Measurements from ENCODE around the gene PRR5.

Gene PRR5

DNA sequence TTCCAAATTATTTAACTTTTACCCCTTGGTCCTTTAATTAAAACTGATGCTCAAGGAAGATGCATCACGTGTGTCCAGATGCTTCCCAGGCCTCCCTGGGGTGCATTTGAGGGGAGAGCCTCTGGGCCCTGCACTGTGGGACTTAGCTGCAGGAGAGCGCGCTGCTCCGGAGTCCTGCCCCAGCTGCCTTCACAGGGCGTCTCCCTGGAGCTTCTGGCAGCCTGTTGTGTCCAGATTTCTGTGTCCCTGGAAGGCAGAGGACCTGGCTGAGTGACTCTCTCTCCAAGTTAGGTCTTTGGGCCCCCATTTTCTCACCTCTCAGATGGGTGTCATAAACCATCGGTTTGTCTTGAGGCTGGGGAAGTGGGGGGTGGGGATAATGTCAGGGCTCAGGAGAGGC, 53.4 kb downstream of the PRR5 start:
- no peak for DNase-seq (ENCODE audit: low spot score)

DNA sequence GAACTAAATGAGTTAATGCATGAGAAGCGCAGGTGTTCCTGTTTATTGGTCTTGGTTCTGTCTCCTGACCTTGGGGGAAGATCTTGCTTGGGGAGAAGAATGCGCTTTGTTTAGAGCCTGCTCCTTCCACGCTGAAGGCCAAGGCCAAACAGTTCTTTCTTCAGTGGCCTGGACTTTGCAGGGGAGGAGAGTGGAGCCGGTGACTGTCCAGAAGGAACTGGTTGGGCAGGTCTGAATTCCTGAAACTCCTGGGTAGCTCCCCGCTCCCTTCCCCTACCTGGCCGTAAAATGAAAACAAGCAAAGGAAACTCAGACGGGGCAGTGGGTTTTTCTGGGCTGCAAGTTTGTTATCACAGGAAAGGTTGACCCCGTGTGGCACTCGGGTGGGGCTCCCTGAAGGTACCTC, 54.0 kb downstream of the PRR5 start:
- peak; percentile 64 for DNase-seq (ENCODE audit: low spot score)

DNA sequence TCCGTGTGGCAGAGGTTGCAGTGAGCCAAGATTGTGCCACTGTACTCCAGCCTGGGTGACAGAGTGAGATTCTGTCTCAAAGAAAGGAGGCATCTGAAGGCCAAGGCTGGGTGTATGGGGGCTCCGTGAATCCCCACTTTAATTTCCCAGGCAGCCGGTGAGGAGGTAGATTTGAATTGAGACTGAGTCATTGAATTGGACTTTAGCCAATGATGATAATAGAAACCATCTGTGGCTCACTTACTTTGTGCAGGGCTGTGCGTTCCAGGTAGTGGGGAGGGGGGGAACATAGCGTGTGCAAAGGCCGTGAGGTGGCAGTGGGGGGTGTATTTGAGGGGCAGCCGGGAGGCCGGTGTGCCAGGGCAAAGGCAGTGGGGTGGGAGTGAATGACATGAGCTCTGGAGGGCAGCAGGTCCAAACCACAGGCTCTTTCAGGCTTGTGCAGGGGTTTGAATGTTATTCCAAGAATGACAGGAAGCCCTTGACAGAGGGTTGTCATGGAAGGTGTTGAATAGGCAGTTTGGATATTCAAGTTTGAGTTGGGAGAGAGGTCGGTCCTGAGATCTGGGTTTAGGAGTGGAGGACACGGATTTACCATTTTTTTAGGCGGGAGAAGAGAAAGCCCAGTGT, 56.5 kb downstream of the PRR5 start:
- DNase-seq (ENCODE audit: low spot score), result peak; percentile 54

DNA sequence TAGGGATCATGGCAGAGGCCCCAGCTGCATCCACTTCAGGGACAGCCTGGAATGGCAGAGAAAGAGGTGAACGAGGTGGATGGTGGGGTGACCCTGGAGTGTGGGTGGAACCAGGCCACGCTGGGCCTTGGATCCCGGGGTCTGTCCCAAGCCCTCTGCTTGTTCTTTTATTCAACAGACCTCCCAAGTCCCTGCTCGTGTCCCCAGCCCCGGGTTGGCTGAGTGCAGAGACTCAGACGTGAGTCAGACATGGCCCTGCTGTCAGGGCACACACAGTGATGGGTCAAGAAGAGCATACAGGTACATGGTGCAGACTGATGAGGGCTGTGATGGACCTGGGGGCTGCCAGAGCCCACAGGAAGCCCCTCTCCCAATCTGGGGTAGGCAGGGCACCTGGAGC, 57.0 kb downstream of the PRR5 start:
- DNase-seq (ENCODE audit: low spot score), result peak; percentile 57

DNA sequence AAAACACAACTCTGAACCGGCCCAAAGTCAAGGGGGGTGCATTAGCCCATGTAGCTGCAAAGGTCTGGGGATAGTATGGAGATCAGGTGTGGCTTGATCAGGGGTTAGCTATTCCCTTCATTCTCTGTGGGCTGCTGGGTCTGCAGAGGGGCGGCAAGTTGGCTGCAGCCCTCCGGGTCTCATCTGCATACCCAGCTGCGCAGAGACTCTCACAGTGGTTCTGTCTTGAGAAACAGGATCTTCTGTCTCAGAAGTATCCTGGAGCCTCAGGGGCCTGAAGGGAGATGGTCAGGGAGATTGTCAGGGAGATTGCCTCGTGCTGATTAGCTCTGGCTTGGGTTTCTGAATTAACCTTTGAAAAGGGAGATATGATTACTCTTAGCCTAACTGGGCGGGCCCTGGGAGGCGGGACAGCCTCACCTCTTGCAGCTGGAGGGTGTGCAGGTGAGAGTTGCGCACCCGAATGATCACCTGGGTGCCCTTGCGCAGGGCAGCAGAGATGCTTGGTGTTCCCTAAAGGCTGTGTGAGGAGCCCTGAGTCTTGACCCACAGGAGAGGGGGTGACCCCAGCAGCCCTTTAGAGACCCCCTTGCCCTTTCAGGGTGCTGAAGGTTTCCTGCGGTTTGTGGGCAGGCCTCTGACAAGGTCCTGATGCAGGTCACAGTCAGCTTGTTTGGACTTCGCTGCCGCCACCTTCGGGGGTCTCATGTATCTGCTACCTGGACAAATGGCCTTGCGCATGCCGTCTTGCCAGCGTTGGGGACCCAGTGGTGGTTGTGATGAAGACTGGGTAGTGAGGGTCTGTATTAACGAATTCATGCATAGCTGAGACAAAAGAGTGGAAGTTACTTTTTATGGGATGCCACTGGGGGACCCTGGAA, 57.7 kb downstream of the PRR5 start:
- DNase-seq (ENCODE audit: low spot score), result peak; percentile 40

DNA sequence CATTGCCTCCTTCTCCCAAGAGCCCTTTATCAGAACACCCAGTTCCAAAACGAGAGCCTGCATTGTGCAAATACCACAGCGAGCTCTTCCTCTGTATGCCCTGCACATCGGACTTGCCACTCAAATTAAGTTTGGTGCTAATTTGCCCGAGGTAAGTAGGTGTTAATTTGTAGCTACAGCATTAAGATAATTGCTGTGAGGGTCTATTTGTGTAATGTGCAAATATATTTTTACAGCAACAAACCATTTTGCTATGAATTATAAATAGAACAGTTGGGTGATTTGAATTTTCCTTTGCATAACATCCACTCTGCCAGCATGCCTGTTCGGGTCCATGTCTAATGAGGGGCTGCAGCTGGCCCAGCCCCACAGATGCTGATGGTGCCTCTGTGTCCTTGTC, 58.5 kb downstream of the PRR5 start:
- DNase-seq (ENCODE audit: low spot score), result no peak

DNA sequence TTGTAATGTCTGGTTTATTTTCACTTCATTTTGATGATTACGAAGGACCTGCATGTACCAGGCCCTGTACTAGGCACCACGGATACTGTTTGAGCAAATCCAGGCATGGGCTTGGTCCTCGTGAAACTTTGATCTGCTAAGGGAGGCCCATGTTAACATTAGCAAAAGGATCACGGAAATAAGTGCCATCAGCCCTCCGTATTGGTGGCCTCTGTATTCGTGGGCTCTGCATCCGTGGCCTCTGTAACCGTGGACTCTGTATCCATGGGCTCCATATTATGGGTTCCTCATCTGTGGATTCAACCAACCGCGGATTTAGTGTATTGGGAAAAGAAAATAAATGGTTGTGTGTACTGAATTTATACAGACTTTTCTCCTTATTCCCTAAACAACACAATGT, 59.0 kb downstream of the PRR5 start:
- DNase-seq (ENCODE audit: low spot score), result no peak

DNA sequence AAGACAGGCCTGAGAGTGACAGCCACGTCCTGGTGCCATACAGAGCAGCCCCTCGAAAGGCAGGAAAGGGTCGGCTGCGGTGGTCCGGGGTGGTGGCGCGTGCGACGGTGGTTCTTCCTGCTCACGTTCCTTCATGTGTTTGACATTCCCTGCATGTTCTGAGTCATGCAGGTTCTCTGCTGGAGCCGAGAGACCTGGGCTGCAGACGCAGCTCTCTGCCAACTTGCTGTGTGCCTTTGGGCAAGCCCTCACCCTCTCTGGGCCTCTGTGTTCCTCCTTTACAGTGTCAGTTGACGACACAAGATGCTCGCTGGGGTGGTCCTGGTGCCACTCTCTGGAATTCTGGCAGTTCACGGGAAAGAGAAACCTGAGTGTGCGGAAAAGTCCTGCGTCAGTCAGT, 62.4 kb downstream of the PRR5 start:
- DNase-seq (ENCODE audit: low spot score), result peak; percentile 23

DNA sequence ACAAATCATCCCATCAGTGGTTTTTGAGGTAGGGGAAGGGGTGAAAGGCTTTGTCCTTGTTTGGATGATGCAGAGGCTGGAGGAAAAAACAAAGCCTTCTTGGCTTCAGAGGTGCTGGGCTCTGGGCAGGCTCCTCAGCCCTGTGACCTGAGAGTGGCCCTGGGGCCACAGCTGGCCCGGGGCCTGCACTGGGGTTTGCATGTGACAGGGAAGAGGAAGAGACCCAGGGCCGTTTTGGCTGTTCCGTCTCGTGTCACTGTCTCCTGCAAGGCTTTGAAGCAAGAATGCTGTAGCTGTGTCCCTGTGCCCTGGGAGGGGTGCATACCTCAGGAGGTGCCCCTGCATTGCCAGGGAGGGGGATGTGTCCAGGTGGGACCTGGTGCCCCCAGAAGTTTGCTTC, 63.0 kb downstream of the PRR5 start:
- DNase-seq (ENCODE audit: low spot score), result no peak

DNA sequence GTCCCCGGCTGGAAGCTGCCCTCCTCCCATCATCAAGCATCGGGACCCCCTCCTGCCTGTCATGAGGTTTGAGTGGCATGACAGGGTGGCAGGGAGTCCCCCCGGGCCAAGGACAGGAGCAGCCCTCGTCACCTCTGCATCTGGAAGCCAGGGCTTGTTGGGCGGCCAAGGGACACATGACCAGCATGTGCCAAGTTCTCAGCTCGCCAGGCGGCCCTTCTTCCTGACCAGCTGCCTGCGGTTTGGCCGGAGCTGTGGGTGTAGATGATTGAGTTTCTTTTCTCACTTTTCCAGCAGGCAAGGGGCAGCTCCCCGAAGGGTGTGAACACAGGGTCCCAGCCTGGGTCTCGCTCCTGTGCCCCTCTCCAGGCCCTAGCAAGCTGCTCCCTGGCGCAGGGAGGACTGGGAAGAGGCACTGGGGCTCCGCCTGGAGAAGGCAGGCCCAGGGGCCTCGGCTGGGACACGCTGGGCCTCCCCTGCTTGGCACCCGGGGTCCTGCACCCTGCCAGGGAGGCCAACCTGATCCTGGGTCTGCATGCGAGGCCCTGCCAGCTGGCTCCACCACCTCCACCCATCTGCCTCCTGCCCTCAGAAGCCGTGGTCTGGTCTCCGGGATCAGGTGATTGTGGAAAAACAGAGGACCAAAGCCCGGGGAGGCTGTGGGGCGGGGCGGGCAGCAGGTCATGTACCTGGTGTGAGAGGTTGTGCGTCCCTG, 63.7 kb downstream of the PRR5 start:
- DNase-seq (ENCODE audit: low spot score), result no peak

DNA sequence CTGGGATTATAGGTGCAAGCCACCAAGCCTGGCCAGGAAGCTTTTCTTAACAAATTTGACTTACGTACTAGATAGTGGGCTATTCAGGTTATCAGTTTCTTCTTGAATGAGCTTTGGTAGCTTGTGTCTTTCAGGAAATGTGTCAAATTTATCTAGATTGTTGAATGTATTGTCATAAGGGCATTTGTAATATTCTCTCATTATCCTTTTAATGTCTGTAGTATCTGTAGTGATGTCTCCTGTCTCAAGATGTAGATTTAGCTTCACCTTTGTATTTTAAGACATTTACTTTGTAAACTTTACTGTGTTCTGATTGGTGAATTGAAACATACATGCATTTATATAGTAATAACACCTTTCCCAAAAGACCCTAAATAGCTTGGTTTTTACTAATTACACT, 71.1 kb downstream of the PRR5 start:
- DNase-seq (ENCODE audit: low spot score), result no peak

DNA sequence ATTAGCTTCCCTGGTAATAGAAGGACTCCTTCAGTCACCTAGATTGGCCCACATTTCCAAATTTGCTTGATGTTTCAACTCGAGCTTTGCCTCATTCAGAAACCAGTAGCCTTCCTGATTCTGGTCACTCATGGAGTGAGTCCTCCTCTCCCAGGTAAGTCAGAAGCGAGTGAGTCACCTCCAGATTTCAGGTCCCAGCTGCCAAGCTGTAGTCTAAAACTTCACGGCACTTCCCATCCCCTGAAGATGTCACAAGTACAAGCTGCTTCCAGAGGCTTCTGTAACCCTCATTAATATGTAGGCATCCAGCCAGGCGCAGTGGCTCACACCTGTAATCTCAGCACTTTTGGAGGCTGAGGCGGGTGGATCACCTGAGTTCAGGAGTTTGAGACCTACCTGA, 73.9 kb downstream of the PRR5 start:
- DNase-seq (ENCODE audit: low spot score), result no peak

DNA sequence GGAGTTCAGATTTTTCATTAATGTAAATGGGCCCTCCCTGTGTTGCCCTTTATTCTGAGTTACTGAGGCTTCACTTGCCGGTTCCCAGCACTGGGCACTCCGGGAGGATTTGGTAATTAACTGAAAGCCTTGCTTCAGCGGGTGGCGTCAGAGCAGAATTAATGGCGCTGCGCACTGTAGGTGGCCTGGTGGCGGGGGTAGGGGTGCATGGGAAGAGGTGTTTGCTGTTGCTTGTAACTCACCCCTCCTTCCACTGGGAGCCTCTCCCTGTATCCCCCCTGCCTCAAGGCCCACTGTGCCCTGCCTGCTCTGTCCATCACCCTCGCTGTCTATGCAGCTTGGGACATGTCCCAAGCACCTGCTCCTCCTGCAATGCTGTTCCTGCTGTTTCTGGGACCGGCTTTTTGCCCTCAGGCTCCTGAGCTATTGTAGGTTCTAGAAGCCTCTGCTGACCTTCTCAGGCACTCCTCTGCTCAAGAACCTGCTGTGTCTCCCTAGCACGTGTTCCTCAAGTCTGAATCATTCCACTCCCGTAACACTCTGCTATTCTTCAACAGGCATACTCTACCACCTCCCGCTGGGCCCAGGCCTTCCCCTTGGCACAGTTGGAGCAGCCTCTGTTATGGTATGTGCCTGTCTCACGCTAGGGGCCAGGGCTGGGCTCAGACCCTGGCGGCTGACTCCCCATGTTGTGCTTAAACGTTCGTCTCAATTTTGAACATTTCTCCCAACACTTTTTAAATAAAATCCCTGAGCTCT, 74.8 kb downstream of the PRR5 start:
- DNase-seq (ENCODE audit: low spot score), result no peak

DNA sequence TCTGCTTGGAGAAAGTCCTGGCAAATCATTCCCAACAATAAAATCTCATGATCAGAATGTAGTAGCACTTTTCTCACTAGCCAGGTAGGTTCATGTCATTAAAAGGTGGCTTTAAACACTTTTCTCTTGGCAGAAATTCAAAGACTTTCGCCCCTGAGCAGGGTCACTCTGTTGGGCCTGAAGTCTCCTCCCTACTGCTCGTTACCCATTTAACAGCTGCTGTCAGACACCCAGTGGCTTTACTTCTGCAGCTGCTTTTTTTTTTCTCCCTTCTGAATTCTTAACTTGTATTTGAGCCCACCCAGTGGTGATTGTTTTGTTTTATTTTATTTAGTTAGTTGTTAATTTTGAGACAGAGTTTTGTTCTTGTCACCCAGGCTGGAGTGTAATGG, 75.4 kb downstream of the PRR5 start:
- DNase-seq (ENCODE audit: low spot score), result no peak

DNA sequence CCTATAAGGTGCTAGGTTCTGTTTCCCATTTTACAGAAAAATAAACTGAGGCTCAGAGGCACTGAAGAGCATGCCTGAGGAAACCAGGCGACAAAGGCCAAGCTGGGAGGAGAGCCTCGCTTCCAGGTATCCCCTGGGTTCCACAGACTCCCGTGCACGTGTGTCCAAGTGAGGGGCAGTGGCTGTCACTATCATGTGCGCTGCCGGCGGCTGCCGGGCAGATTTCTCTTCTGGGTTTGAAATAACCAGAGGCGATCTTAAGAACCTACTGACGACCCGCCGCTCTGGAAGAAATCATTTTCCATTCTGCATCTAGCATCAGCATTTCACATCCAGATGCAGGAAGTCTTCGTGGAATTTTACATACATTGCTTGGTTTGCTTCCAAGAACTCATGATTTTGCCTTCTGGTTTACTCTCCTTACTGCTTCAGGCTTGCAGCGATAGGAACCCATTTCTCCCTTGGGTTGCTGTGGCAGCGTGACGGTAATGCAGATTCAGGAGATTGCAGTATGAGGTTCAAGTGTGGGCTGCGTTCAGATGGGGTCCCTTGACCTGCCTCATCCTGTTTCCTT, 79.0 kb downstream of the PRR5 start:
- DNase-seq (ENCODE audit: low spot score), result no peak

DNA sequence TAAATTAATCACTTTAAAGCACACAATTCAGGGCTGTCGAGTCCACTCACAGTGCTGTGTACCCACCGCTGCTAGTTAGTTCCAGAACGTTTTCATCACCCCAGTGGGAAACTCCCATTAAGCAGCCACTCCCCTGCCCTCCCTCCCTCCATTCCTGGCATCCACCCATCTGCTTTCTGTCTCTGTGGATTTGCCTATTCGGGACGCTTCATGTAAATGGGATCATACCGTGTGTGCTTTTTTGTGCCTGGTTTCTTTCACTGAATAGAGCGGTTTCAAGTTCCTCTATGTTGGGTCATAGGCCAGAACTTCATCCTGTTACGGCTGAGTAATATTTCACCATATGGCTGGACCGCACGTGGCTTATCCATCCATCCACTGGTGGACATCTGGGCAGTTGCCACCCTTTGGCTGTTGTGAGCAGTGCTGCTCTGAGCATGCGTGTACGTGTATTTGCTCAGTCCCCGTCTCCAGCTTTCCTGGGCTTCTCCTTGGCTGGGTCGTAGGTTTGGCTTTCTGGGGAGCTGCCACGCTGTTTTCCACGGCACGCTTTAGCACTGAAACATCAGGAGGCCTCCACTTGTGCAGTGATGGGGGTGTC, 80.5 kb downstream of the PRR5 start:
- DNase-seq (ENCODE audit: low spot score), result no peak

DNA sequence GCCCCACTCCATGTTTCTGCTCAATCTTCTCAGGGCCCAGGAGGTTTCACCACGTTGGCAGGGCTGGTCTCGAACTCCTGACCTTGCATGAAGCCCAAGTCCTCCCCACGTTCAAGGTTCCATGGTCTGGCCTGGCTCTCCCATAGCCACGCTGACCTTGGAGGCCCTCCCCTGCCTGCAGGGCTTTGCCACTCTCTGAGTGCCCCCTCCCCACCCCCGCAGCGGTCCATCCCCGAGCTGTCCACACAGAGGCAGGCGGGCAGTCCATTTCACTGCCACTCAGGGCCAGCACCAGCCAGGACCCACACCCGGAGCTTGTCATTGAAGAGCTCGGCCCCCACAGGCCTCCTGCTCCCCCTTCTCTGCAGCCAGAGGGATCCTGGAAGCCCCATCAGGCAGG, 81.1 kb downstream of the PRR5 start:
- no peak for DNase-seq (ENCODE audit: low spot score)

DNA sequence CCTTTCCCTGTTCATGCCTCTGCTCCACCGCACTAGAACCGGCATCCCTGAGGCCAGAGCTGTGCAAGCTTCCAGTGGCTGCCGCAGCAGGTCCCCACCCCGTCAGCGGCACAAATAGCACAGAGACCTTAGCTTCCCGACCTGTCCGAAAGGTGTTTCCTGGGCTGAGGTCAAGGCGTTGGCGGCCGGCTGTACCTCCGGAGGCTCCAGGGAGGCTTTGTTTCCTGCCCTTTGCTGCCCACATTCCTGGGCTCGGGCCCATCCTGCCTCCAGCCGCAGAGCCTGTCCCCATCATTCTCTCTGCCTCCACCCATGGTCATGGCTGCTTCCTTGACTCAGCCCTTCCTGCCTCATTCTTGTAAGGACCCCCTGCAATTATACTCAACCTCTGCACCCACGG, 81.6 kb downstream of the PRR5 start:
- no peak for DNase-seq (ENCODE audit: low spot score)

DNA sequence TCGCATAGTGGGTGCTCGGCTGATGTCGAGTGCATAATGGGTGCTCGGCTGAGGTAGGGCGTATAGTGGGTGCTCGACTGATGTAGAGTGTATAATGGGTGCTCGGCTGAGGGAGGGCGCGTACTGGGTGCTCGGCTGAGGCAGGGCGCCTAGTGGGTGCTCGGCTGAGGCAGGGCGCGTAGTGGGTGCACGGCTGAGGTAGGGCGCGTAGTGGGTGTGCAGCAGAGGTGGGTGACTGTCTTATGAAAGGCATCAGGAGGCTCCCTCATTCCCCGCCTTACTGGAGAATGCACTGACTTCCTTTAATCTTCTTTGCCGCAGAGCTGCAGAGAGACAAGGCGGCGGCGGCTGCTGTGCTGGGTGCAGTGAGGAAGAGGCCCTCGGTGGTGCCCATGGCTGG, 84.1 kb downstream of the PRR5 start:
- DNase-seq (ENCODE audit: low spot score), result no peak

DNA sequence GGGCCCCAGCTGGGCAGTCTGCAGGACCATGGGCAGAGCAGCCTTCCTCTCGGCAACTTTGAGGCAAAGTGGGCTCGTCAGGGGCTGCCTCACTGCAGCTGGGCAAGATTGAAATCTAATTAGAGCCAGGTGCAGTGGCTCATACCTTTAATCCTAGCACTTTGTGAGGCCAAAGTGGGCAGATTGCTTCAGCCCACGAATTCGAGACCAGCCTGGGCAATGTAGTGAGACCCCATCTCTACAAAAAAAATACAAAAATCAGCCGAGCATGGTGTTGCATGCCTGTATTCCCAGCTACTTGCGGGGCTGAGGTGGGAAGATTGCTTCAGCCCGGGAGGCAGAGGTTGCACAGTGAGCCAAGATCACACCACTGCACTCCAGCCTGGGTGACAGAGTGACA, 84.6 kb downstream of the PRR5 start:
- DNase-seq (ENCODE audit: low spot score), result no peak

Measured in left forelimb (tissue), 1 donor.